Stimulated activated CD4-positive, alpha-beta T cell treated with anti-CD3 and anti-CD28 coated beads, Interleukin-1b, Interleukin-23, amount 100 ng/mL, for 48 hours (primary cell): ENCODE data around the gene PRKCA.

Experiments
- DNase-seq: peaks from one replicate; pipeline ENCODE4 v3.0.0-alpha.2; 2020

Gene PRKCA

GRCh38 chr17:66834426-66834918 lies 532.1 kb downstream of the PRKCA start:
- DNase-seq: no peak

GRCh38 chr17:66834919-66835454 lies 532.6 kb downstream of the PRKCA start, which contains the start of gene CACNG5:
Gene CACNG5, plus strand, starts transcription at chr17:66835117. Its CDS starts 42,216 bp downstream, at chr17:66877333.
- DNase-seq: no peak

GRCh38 chr17:66835476-66835875 lies 533.1 kb downstream of the PRKCA start:
- DNase-seq: no peak

DNA sequence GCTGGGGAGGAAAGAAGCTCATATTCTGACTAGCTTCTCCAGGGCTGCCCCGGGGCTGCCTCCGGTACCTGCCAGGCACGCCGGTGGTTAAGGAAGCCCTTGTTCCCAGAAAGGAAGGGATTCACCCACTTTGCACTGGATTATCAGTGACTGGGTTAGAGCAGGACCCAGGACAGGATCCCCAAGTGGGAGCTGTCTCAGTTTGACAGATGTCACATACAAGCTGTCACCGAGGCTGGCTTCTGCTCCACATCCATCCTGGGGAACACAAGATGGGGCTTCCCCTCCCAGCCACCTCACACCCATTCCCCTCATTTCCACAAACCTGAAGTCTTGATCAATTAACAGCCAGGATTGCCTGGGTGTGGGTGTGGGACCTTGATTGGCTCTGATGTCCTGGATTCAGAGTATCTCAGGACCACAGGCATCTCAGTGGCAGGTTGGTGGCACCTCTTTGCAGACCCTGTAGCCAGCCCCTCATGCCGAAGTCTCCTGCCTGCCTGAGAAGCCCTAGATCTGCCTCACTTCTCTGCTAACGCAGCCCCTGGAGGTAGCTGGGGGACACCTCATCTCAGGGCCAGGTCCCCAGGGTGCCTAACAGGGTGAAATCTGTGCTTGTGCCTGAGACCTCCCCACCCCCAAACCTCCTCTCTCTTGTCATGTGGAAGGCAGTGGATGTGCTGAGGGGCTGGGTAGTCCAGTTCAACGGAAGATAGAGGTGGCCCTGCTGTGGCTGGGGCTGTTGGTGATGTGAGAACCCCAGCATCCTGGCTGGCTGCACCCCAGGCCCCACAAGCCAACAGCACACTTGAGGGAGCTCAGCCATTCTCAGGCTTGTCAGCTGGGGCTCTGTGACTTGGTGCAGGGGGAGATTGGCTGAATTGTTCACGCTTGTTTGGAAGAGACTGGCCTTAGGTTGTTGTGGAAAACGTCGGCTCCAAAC lies 533.9 kb downstream of the PRKCA start:
- DNase-seq: no peak

DNA sequence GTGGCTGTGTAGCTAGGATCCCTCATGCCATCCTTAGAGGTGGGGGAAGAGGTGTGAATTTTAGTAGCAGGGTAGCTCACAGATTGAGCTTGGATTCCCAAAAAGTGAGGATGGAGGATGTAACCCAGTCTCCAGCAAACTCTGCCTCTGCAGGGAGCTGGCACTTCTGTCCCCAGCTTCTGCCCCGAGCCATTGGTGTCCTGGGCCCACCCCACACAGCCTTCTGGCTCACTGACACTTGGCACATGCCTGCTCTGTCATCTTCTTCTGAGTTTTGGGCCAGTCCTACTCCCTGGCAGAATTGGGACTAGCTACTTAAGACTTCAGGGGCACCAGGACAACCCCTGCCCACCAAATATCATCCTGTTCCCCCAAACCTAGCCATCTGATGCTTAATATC lies 534.8 kb downstream of the PRKCA start:
- no peak for DNase-seq

DNA sequence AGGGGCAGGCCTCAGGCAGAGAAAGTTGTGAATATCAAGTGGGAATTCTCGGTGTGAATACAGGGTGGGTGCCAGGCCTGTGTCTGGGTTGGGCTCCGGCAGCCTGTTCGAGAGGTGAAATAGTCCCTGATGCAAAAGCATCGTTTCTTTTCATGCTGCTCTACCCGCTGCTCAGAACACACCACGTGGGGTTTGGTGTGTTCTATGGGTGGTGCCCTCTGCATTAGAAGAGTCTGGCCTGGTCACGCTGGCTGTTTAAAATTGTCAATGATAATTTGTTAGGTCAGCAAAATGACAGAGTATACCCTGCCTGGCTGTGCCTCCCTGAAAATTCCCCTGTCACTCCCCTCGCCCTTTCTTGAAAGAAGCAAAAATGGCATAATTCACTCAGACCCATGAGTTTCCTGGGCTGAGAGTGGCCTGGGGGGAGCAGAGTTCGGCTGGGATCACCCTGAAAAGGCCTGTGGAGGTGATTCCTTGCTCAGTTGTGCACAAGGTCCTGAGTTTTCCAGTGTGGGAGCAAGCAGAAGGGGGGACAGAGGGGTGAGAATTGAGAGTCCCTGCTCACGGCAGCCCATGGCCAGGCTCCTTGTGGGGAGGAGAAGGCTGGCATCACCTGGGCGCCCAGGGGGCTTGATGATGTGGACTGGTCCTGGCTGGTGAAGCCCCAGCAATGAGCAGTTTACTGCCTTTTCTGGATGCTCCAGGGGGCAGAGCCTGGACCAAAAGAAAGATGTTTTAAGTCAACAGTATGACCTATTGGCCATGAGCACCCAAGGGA lies 535.7 kb downstream of the PRKCA start:
- DNase-seq: no peak

DNA sequence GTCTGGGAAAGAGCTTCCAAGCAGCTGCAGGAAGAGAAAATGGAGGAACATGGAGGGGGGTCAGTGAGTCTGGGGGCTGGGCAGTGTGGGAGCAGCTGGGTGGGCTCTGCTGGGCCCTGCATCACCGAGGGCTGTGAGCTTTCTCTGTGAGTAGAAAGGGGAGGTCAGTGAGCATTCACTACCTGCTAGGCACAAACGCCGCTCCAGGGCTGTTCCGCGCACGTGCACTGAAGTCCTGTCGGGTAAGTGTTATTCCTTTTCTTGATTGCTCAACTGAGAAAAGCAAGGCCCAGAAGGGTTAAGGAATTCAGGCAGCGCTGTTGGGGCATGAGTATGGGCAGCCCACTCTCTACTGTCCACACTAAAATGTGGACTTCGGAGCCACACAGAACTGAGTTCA lies 537.2 kb downstream of the PRKCA start:
- DNase-seq: no peak

GRCh38 chr17:66840061-66840460 lies 537.6 kb downstream of the PRKCA start:
- no peak for DNase-seq

GRCh38 chr17:66841328-66841727 lies 538.9 kb downstream of the PRKCA start:
- no peak for DNase-seq

DNA sequence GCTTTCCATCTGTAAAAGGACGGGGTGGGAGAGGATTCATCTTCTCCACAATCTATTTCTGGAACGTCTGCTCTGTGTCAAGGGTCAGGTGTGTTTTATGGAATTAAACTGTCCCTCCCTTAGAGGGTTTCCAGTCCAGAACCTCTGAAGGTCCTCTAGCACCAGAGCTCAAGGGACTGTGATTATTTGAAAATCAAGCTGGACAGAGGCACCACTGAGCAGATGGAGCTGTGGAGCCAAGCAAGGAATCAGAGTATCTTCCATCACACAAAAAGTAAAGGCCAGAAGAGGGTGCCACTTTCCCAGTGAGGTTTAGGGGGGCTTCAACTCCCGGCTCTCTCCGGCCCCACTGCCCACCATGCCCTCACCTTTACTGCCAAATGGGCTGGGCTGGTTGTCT lies 539.3 kb downstream of the PRKCA start:
- DNase-seq: no peak

DNA sequence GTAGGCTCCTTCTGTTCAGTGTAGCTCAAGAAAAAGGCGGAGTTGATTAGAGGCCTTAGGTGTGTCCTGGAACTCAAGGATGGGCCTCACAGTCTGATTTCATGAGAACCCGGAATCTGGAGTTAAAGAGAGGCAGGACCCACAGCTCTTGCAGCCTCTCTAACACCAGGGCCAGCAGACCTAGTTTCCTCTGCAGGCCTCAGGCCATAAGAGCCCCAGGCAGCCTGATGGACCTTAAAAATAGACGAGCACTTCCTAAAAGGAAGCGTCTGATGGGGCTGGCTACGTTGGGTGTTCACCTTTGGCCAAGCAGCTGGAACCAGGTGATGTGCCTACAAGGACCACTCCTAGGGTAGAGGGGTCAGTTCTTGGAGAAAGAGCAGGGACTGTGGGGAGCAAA lies 540.1 kb downstream of the PRKCA start:
- no peak for DNase-seq

GRCh38 chr17:66842959-66843358 lies 540.5 kb downstream of the PRKCA start:
- DNase-seq: no peak

DNA sequence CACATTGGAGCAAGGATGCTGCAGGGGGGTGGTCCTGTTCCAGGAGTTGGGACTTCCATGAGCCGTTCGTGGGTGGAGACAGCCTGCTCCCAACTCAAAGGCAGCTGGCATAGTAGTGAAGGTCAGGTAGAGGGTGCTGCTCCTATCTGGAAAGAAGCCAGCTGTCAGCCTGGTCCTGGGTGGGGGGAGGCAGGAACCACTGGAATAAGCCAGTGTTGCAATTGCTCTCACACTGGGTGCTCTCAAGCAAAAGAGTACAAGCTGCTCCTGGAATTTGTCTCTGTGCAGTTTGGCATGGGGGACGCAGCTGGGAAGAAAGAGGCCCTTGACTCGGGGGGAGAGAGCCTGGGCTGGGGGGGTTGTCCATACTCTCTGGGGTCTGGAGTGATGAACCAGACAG lies 541.2 kb downstream of the PRKCA start:
- DNase-seq: no peak

DNA sequence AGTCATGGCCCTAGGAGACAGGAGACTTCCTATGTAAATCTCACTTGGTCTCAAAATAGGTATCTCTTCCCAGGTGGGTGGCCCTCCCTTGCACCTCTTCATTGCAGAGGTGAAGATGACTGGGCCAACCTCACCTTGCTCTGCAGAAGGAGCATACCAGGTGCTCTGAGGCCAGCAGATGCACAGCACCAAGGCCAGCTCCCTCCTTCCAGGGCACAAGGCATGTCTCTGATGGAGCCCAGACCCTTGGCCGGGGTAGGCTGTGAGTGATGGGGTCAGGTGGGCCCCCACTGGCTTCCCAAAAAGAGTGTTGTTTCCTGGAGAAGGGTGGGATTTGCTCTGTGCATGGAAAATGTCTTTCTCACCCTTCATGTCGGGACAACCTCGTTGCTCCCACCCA lies 545.3 kb downstream of the PRKCA start:
- DNase-seq: no peak

- no peak for DNase-seq
Measured at GRCh38 chr17:66848496-66848895, 546.1 kb downstream of the PRKCA start.

DNA sequence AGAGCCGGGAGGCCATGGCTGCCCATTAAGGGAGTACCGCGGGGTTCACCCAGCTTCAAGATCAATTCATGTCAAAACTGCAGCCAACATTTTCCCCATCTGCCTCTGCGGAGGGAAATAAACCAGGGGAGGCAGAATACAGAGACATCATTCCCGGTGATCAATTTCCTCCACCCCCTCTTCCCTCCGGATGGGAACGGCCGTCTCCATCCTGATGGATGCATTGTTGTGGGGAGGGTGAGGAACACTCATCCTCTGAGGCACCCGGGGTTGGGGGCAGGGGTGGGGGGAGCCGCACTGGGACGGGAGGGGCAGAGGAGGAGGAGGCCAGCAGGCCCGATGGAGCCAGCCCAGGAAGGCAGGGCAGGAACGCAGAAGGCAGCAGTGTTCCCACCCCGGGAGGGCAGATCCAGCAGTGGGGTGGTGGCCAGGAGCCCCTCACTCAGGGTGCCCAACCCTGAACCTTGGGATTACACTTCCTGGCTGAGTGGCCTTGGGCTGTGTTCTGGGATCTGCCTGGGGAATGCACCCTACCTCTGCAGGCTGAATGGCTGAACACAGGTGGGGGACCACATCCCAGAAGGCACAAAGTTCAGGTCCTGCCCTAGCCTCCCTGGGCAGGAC lies 546.7 kb downstream of the PRKCA start:
- DNase-seq: no peak

DNA sequence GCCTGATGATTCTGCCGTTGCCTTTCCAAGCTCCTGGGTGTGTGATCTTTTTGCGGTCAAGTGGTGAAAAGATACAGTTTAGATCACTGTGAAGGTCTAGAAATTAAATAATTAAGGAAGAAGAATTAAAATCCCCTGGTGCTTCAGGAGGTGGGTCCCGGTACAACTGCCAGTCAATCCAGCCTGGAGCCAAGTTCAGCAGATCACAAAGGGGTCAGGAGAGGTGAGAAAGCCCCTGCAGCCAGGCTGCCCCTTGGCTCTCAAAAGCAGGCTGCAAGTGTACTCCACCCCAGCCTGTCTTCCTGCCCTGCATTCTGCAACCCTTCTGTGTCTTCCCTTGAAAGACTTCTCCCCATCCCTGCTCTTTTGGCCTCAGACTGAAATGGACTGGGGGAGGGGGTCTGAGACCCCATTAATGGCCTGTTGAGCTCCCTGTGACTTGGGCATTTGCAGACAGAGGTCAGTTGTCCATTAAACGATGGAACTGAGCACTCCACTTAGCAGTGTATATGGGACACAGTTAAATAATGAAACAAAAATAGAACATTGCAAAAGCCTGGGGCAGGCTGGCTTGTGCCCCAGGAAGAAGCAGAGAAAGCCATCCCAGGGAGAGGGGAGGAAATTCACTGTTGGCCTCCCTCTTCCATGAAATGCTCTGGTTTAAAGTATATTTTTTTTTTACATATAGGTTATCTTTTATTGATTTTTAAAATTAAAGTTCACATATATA lies 547.6 kb downstream of the PRKCA start:
- DNase-seq: no peak

DNA sequence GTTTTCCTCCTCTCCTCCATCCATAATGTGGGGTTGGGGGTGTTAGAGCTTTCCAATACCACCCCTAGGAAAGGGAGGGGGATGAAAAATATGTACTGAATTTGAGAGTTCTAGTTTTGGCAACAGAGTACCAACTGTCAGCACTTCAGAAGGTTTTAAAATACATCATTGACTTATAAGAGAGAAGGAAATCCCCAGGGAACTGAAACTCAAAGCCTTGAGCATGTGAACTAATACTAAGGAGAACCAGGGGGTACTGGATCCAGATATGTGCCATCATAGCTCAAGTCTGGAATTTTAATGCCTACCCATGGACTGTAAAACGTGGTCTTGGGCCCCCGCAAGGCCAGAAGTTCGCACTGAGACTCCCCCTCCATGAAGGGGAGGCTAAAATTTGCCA lies 548.3 kb downstream of the PRKCA start:
- DNase-seq: no peak

- DNase-seq: peak; percentile 21
Measured at GRCh38 chr17:66855204-66855603, 552.8 kb downstream of the PRKCA start.

DNA sequence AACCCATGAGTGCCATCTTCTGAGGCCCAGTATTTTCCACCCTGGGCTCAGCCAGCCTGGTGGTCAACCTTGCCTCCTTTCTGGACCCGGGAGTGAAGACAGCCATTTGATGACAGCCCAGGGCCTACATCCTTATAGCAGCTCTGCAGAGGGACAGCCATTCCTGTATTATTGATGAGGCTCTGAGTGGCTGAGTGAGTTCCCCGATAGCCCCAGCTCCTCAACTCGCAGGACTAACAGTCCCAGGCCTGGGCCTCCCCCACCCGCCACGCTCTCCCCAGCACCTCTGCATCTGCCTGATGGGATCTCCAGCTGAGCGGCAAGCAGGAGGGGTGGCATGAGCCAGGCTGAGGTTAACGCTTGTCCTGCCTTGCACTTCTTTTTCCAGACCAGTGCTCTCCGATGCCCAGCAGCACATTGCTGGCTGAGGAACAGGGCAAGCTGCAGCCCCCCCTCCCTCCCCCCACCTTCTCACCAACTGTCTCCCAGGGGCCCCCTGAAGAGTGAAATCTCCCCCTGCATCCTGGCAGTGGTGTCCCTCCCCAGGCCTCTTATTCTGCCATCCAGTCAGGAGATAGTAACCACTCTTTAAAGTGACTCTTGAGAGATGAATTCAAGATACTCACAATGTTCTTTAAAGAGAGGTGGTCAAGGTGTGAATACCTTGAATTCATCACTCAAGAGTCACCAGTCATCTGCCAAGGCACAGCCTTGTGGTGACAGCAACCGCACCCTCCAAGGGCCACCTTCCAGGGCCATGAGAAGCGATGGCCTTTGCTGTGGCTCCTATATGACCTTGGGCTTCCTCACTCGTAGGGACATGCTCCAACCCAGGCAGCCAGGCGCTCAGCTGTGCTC lies 556.0 kb downstream of the PRKCA start:
- DNase-seq: no peak

- no peak for DNase-seq
Measured at GRCh38 chr17:66859353-66859752, 556.9 kb downstream of the PRKCA start.
